ENCODE results near the gene ZNRF1. TPM values are rescaled to one million over a fixed set of nuclear protein-coding genes. Genes with fewer than 3 reads are reported as not detected.
A peak's percentile ranks its signal among the peaks of the same experiment; 100 is the strongest.

The ZNRF1 gene
- total RNA-seq, 2 experiments from 2014 or later = 16.1 to 22.5 TPM

GRCh38 chr16:75139498-75139897, 140.7 kb downstream of the ZNRF1 start:
- CTCF ChIA-PET = interaction anchor here (1.9 kb wide), 1 partner anchor 28 kb away, joined by 4 read pairs; no protein-coding TSS in a partner anchor
- ATAC-seq (no peak), DNase-seq (no peak)
- Mint-ChIP-seq H3K36me3 (peaks cover 2% of the 10 kb centered on the region), H3K27ac (no peak overlapping the region), H3K9me3 (ENCODE audit: low read depth) (peaks cover 2% of the 10 kb centered on the region), H3K27me3 (no peaks in the 10 kb centered on the region), H3K4me1 (peaks cover 8% of the 10 kb centered on the region), H3K4me3 (no peak overlapping the region)

- Mint-ChIP-seq H3K36me3 (peaks cover under 1% of the 10 kb centered on the region), H3K27ac (no peak overlapping the region), H3K4me1 (peaks cover 6% of the 10 kb centered on the region), H3K27me3 (no peaks in the 10 kb centered on the region), H3K9me3 (ENCODE audit: low read depth) (peaks cover 2% of the 10 kb centered on the region), H3K4me3 (no peak overlapping the region)
- CTCF ChIA-PET = no interaction called here
- ATAC-seq (no peak), DNase-seq (no peak)
Measured at GRCh38 chr16:75143941-75144340, 145.1 kb downstream of the ZNRF1 start.

- DNase-seq (no peak), ATAC-seq (no peak)
- Mint-ChIP-seq H3K36me3 (peaks cover 32% of the 10 kb centered on the region), H3K27me3 (no peaks in the 10 kb centered on the region), H3K27ac (peak overlapping the region; percentile 77), H3K4me3 (peak overlapping the region; percentile 86), H3K4me1 (peaks cover 26% of the 10 kb centered on the region), H3K9me3 (ENCODE audit: low read depth) (peaks cover 16% of the 10 kb centered on the region)
- CTCF ChIA-PET = no interaction called here
Measured at GRCh38 chr16:75147968-75148310, 149.1 kb downstream of the ZNRF1 start.

GRCh38 chr16:75148311-75149195, 149.7 kb downstream of the ZNRF1 start, which contains the start of gene ZFP1:
Gene ZFP1 (plus strand): TSS chr16:75148524. CDS start chr16:75152952, 4,428 bp downstream.
- peak; percentile 96 for DNase-seq
- CTCF ChIA-PET = no interaction called here
- Mint-ChIP-seq H3K4me3 (peak within 1 kb of the TSS; percentile 86), H3K27me3 (no peaks in the 10 kb centered on the region), H3K36me3 (peaks cover 36% of the 10 kb centered on the region), H3K9me3 (ENCODE audit: low read depth) (peaks cover 19% of the 10 kb centered on the region), H3K4me1 (peaks cover 26% of the 10 kb centered on the region), H3K27ac (peak within 1 kb of the TSS; percentile 82)
- ATAC-seq = peak; percentile 93

- no peak for ATAC-seq
- DNase-seq = no peak
- Mint-ChIP-seq H3K36me3 (peaks cover 64% of the 10 kb centered on the region), H3K4me3 (no peak overlapping the region), H3K4me1 (peaks cover 26% of the 10 kb centered on the region), H3K27me3 (no peaks in the 10 kb centered on the region), H3K27ac (no peak overlapping the region), H3K9me3 (ENCODE audit: low read depth) (peaks cover 22% of the 10 kb centered on the region)
- CTCF ChIA-PET = no interaction called here
Measured at GRCh38 chr16:75151798-75152197, 153.0 kb downstream of the ZNRF1 start.

GRCh38 chr16:75152635-75153034, 153.8 kb downstream of the ZNRF1 start:
- Mint-ChIP-seq H3K27me3 (no peaks in the 10 kb centered on the region), H3K4me1 (peaks cover 23% of the 10 kb centered on the region), H3K4me3 (no peak overlapping the region), H3K27ac (no peak overlapping the region), H3K36me3 (peaks cover 71% of the 10 kb centered on the region), H3K9me3 (ENCODE audit: low read depth) (peaks cover 22% of the 10 kb centered on the region)
- CTCF ChIA-PET = no interaction called here
- ATAC-seq = no peak
- DNase-seq = no peak

GRCh38 chr16:75160386-75160785, 161.6 kb downstream of the ZNRF1 start:
- Mint-ChIP-seq H3K27ac (no peak overlapping the region), H3K4me3 (no peak overlapping the region), H3K27me3 (no peaks in the 10 kb centered on the region), H3K36me3 (peaks cover 78% of the 10 kb centered on the region), H3K4me1 (no peaks in the 10 kb centered on the region), H3K9me3 (ENCODE audit: low read depth) (peaks cover 19% of the 10 kb centered on the region)
- CTCF ChIA-PET = interaction anchor here (1.3 kb wide), 2 partner anchors 10 to 49 kb away, joined by 3 read pairs; no protein-coding TSS in a partner anchor
- ATAC-seq (no peak), DNase-seq (no peak)

Other genes starting within 250 kb of the ZNRF1 start
- under 1 TPM in 1 of 2 experiments, not detected in 1; 0.29 TPM for gene FA2H, start 224.2 kb upstream of the ZNRF1 start, total RNA-seq
- gene WDR59, start 13.9 kb upstream of the ZNRF1 start, total RNA-seq = 10 to 100 TPM; 59.0 to 74.6 TPM
- not detected for gene LDHD, start 117.8 kb downstream of the ZNRF1 start, total RNA-seq
- 10 to 100 TPM; 13.6 to 15.6 TPM for gene ZFP1, start 149.5 kb downstream of the ZNRF1 start, total RNA-seq
- not detected for gene CTRB2, start 208.1 kb downstream of the ZNRF1 start, total RNA-seq
- not detected for gene CTRB1, start 220.0 kb downstream of the ZNRF1 start, total RNA-seq

All from activated CD8-positive, alpha-beta memory T cell treated with anti-CD3 and anti-CD28 coated beads, Interleukin-2, amount 10 ng/mL, durations not matched to agents 7 days and 5 days (primary cell).